IMR-90 (cell line): ENCODE data around the gene ANKRD10. TPM values are rescaled to one million over a fixed set of nuclear protein-coding genes. Genes with fewer than 3 reads are reported as not detected.

Experiments used
- ATAC-seq: fragments of 200-7000 bp; cut with Tn5 transposase; 2 replicates; pipeline ENCODE4 v1.9.1; 2020; ENCODE audit warnings: low read depth, mild to moderate bottlenecking, moderate library complexity
- BruUV-seq: library from RNA; stranded (reverse); fragments of 400-500 nt; replicated peaks from 2 replicates; lab custom pipeline; 2021; lab: Mats Ljungman, UMichigan
- CTCF ChIA-PET: fragments of 300-600 bp; formaldehyde crosslinking; extraction: SDS; loops from one replicate; lab custom pipeline; 2021; ENCODE audit warnings: antibody characterized with exemption; lab: Yijun Ruan, JAX
- POLR2A ChIA-PET: fragments of 300-600 bp; sonication (Branson Sonifier 250); formaldehyde crosslinking; loops from one replicate; lab custom pipeline; 2022; ENCODE audit warnings: antibody characterized with exemption; ENCODE audit not compliant: unreplicated experiment; lab: Charles Lee
- DNase-seq: peaks from one replicate; pipeline ENCODE4 v3.0.0; 2013
- H2AFZ ChIP-seq: replicated peaks from 2 replicates; pipeline ENCODE3; 2013; ENCODE audit warnings: low read length, mild to moderate bottlenecking; ENCODE audit not compliant: poor library complexity
- H2AK5ac ChIP-seq: 2 replicates; pipeline ENCODE4 v1.6.1; 2013; ENCODE audit warnings: low read depth, low read length, inconsistent platforms
- H2AK9ac ChIP-seq: replicated peaks from 2 replicates; pipeline ENCODE3; 2013; ENCODE audit warnings: mild to moderate bottlenecking, low read depth, low read length, moderate library complexity; ENCODE audit not compliant: poor library complexity
- H2BK120ac ChIP-seq: 2 replicates; pipeline ENCODE4 v1.6.1; 2013; ENCODE audit warnings: low read depth, low read length, inconsistent platforms
- H2BK15ac ChIP-seq: 3 replicates; pipeline ENCODE4 v1.6.1; 2013; ENCODE audit warnings: low read depth, low read length, inconsistent platforms
- H2BK20ac ChIP-seq: 2 replicates; pipeline ENCODE4 v1.6.1; 2013; ENCODE audit warnings: low read depth, mild to moderate bottlenecking, inconsistent platforms, low read length, moderate library complexity
- H2BK5ac ChIP-seq: 2 replicates; pipeline ENCODE4 v1.6.1; 2013; ENCODE audit warnings: mild to moderate bottlenecking, low read depth, low read length, inconsistent platforms; ENCODE audit not compliant: poor library complexity, severe bottlenecking
- H3K14ac ChIP-seq: replicated peaks from 2 replicates; pipeline ENCODE4 v1.6.1; 2013; ENCODE audit warnings: low read depth, low read length, inconsistent platforms
- H3K18ac ChIP-seq: 2 replicates; pipeline ENCODE4 v1.6.1; 2013; ENCODE audit warnings: low read depth, low read length, control low read depth
- H3K23ac ChIP-seq: 2 replicates; pipeline ENCODE4 v1.6.1; 2013; ENCODE audit warnings: low read depth, low read length, inconsistent platforms
- H3K27ac ChIP-seq: 2 replicates; pipeline ENCODE4 v1.5.1; 2013; ENCODE audit warnings: mild to moderate bottlenecking, control low read depth, low read length; ENCODE audit not compliant: insufficient read depth
- H3K27me3 ChIP-seq: 2 replicates; pipeline ENCODE4 v1.6.1; 2013; ENCODE audit warnings: low read length; ENCODE audit not compliant: control insufficient read depth, insufficient read depth
- H3K36me3 ChIP-seq: 2 replicates; pipeline ENCODE4 v1.6.1; 2013; ENCODE audit warnings: low read length, mixed read lengths; ENCODE audit not compliant: control insufficient read depth, insufficient read depth
- H3K4ac ChIP-seq: 2 replicates; pipeline ENCODE4 v1.6.1; 2013; ENCODE audit warnings: low read depth, low read length, inconsistent platforms
- H3K4me1 ChIP-seq: 2 replicates; pipeline ENCODE4 v1.6.1; 2013; ENCODE audit warnings: low read length, mixed read lengths; ENCODE audit not compliant: control insufficient read depth, insufficient read depth
- H3K4me2 ChIP-seq: 2 replicates; pipeline ENCODE4 v1.6.1; 2013; ENCODE audit warnings: low read depth, mild to moderate bottlenecking, control low read depth, low read length, moderate library complexity
- H3K4me3 ChIP-seq: 2 replicates; pipeline ENCODE4 v1.5.1; 2013; ENCODE audit warnings: low read depth, mild to moderate bottlenecking, control low read depth, low read length, moderate library complexity; ENCODE audit not compliant: insufficient read depth
- H3K56ac ChIP-seq: 2 replicates; pipeline ENCODE4 v1.6.1; 2013; ENCODE audit warnings: low read length, inconsistent platforms; ENCODE audit not compliant: insufficient read depth; ENCODE audit errors: extremely low read depth
- H3K79me1 ChIP-seq, 2 experiments: 2 replicates each; pipeline ENCODE4 v1.6.1; 2013; ENCODE audit warnings: low read length in 2 of 2, inconsistent platforms in 1 of 2, low read depth in 1 of 2
- H3K9ac ChIP-seq: 2 replicates; pipeline ENCODE4 v1.6.1; 2013; ENCODE audit warnings: low read depth, low read length, control low read depth
- H3K9me1 ChIP-seq: 2 replicates; pipeline ENCODE4 v1.6.1; 2013; ENCODE audit warnings: low read length, inconsistent platforms; ENCODE audit not compliant: insufficient read depth
- H3K9me3 ChIP-seq: 2 replicates; pipeline ENCODE4 v1.6.1; 2013; ENCODE audit warnings: low read length; ENCODE audit not compliant: control insufficient read depth, insufficient read depth
- H4K20me1 ChIP-seq: 2 replicates; pipeline ENCODE4 v1.6.1; 2013; ENCODE audit warnings: low read length, inconsistent platforms; ENCODE audit not compliant: insufficient read depth
- H4K5ac ChIP-seq: 2 replicates; pipeline ENCODE4 v1.6.1; 2013; ENCODE audit warnings: mild to moderate bottlenecking, low read depth, low read length, control low read depth
- H4K8ac ChIP-seq, 2 experiments: 2 replicates each; pipeline ENCODE4 v1.6.1; 2013; ENCODE audit warnings: low read depth in 2 of 2, low read length in 2 of 2, control low read depth in 1 of 2, inconsistent platforms in 1 of 2
- H4K91ac ChIP-seq: 2 replicates; pipeline ENCODE4 v1.6.1; 2013; ENCODE audit warnings: low read depth, low read length, inconsistent platforms; ENCODE audit not compliant: insufficient read depth
- MXI1 ChIP-seq: IDR thresholded peaks from 2 replicates; pipeline ENCODE4 v1.6.1; 2012; ENCODE audit warnings: low read depth, mild to moderate bottlenecking, low read length, moderate library complexity, borderline replicate concordance
- RAD21 ChIP-seq: IDR thresholded peaks from 2 replicates; pipeline ENCODE4 v1.6.1; 2012; ENCODE audit warnings: low read length, improper control_type of control experiment
- RCOR1 ChIP-seq: IDR thresholded peaks from 2 replicates; pipeline ENCODE4 v1.6.1; 2012; ENCODE audit warnings: mild to moderate bottlenecking, low read length, improper control_type of control experiment; ENCODE audit not compliant: insufficient replicate concordance
- RFX5 ChIP-seq: IDR thresholded peaks from 2 replicates; pipeline ENCODE4 v1.8.0; 2012; ENCODE audit warnings: low read depth, mild to moderate bottlenecking, low read length, moderate library complexity
- WGBS, 2 experiments: methylation state at CpG; one replicate each; pipeline versions ENCODE4 v1.1.5 to v1.1.7; 2013; ENCODE audit warnings: missing lambda C conversion rate in 2 of 2; ENCODE audit not compliant: insufficient read length in 1 of 2; ENCODE audit errors: extremely low coverage in 2 of 2; 5-methylcytosine and 5-hydroxymethylcytosine counted together
- dilution Hi-C: fragments of 300-500 bp; cut with HindIII; formaldehyde crosslinking; loops from one replicate; pipeline ENCODE4 v1.14.3; 2018; ENCODE audit warnings: low sequenced_read_pairs; ENCODE audit not compliant: unreplicated experiment
- in situ Hi-C: fragments of 300-500 bp; cut with MboI; formaldehyde crosslinking; loops from 3 replicates; pipeline ENCODE4 v1.14.3; 2019; ENCODE audit warnings: low sequenced_read_pairs, inconsistent platforms, mixed read lengths
- intact Hi-C: fragments of 100-400 bp; cut with micrococcal nuclease; formaldehyde crosslinking; loops from 2 replicates; pipeline ENCODE4 v1.10.0; 2022
- polyA plus RNA-seq, 3 experiments: library from polyadenylated mRNA; depleted of rRNA; stranded (reverse); fragments of >200 nt; gene quantifications; 2 replicates each; pipeline ENCODE4 v1.2.3, GENCODE V29; 2012; ENCODE audit warnings: low replicate concordance in 1 of 3
- total RNA-seq: library from RNA; depleted of rRNA; stranded (reverse); fragments of >200 nt; gene quantifications from 2 replicates; pipeline ENCODE4 v1.2.3, GENCODE V29; 2012
- TF ChIP-seq, protein P1 (sequence below): fragments of 150-350 bp; IDR thresholded peaks from 2 replicates; pipeline ENCODE4 v1.6.1; 2016; ENCODE audit warnings: low read depth, mild to moderate bottlenecking, low read length, moderate library complexity, borderline replicate concordance

The ANKRD10 gene
- total and polyA plus RNA-seq, 2 of the 4 experiments (the other 2 are of a cell fraction) = 18.3 to 31.1 TPM

DNA sequence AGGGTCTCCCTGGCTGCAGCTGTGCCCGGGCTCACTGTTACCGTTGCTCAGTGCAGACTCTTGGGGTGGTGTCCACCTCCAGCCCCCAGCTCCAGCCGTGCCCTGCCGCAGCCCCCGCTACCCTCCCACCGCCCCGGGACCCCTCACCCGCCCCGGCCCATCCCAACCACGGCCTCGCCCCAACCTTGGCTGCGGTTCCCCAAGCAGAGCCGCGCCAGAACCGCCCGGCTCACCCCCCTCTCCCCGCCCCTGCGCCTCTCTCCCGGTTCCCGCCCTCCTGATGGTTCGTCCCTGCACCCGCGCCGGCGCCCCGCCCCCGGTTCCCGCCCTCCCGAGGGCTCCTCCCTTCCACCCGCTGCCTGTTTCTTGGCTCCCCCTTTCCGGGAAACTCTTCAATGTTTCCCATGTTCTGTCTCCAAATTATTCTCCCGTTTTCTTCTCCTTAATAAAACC, 40.3 kb downstream of the ANKRD10 start:
- Histone ChIP-seq H3K23ac (peak overlapping the region; percentile 41), H2BK5ac (peak overlapping the region; percentile 2), H2AFZ (peak overlapping the region; percentile 84), H4K8ac (peak overlapping the region; percentile 68 to 88; a peak in 3 of 4 replicates), H2AK9ac (no peak overlapping the region), H3K18ac (no peak overlapping the region), H3K4ac (peak overlapping the region; percentile 33), H3K36me3 (peaks cover 2% of the 10 kb centered on the region; the same call in 1 of the 2 replicates), H2BK15ac (no peak overlapping the region), H3K14ac (peak overlapping the region; percentile 69), H3K4me3 (peak overlapping the region; percentile 25), H3K9ac (peak overlapping the region; percentile 18; the same call in 1 of the 2 replicates), H3K27me3 (no peaks in the 10 kb centered on the region), H4K91ac (peak overlapping the region; percentile 50; the same call in 1 of the 2 replicates), H3K27ac (no peak overlapping the region), H3K4me2 (peak overlapping the region; percentile 82), H2BK20ac (no peak overlapping the region), H3K9me1 (peaks cover 10% of the 10 kb centered on the region), H3K56ac (no peak overlapping the region), H3K9me3 (no peaks in the 10 kb centered on the region), H4K5ac (peak overlapping the region; percentile 67), H3K79me1 (peaks cover under 1 to 8% of the 10 kb centered on the region in 2 experiments; a peak in 2 of 4 replicates), H2AK5ac (peak overlapping the region; percentile 76), H2BK120ac (peak overlapping the region; percentile 37; the same call in 1 of the 2 replicates), H3K4me1 (peaks cover 7% of the 10 kb centered on the region; the same call in 1 of the 2 replicates), H4K20me1 (no peaks in the 10 kb centered on the region)
- WGBS, 2 experiments = 0% methylated on average over 1 of the region's 32 CpGs; no CpG with 5 or more reads in 1 of the 2 experiments
- ChIA-PET POLR2A (no interaction called here), CTCF (no interaction called here)
- BruUV-seq = no TSS peak
- dilution Hi-C loops = no loop called here
- intact Hi-C loops = loop anchor here (5.0 kb wide), 2 partner anchors 38 to 178 kb away; no protein-coding TSS in a partner anchor
- TF ChIP-seq MXI1 = no peak
- TF ChIP-seq RFX5 = no peak
- TF ChIP-seq, protein P1, sequence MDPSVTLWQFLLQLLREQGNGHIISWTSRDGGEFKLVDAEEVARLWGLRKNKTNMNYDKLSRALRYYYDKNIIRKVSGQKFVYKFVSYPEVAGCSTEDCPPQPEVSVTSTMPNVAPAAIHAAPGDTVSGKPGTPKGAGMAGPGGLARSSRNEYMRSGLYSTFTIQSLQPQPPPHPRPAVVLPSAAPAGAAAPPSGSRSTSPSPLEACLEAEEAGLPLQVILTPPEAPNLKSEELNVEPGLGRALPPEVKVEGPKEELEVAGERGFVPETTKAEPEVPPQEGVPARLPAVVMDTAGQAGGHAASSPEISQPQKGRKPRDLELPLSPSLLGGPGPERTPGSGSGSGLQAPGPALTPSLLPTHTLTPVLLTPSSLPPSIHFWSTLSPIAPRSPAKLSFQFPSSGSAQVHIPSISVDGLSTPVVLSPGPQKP = no peak
- TF ChIP-seq RAD21 = no peak
- TF ChIP-seq RCOR1 = no peak
- ATAC-seq = peak; percentile 80
- in situ Hi-C loops = no loop called here
- DNase-seq = peak; percentile 46
